GM23248 (cell line): Measurements from ENCODE around the gene TM4SF4. TPM values are rescaled to one million over a fixed set of nuclear protein-coding genes. Genes with fewer than 3 reads are reported as not detected.

Source experiments
- DNase-seq: peaks from one replicate; pipeline ENCODE4 v3.0.0-alpha.2; 2015
- H2AFZ ChIP-seq: fragments of 200-600 bp; sonication (generic); 2 replicates; pipeline ENCODE4 v1.6.1; 2016; ENCODE audit warnings: antibody characterized with exemption
- H3F3A ChIP-seq: fragments of 200-600 bp; sonication (generic); 2 replicates; pipeline ENCODE4 v1.6.1; 2016; ENCODE audit warnings: mild to moderate bottlenecking, antibody characterized with exemption, mixed run types; ENCODE audit not compliant: insufficient read depth
- H3K27ac ChIP-seq: fragments of 200-600 bp; sonication (generic); 2 replicates; pipeline ENCODE4 v1.5.1; 2016; ENCODE audit warnings: mild to moderate bottlenecking
- H3K27me3 ChIP-seq: fragments of 200-600 bp; sonication (generic); replicated peaks from 2 replicates; pipeline ENCODE4 v1.6.1; 2016; ENCODE audit warnings: mild to moderate bottlenecking; ENCODE audit not compliant: insufficient read depth
- H3K36me3 ChIP-seq: fragments of 200-600 bp; sonication (generic); 2 replicates; pipeline ENCODE4 v1.6.1; 2016; ENCODE audit warnings: low read depth, mild to moderate bottlenecking
- H3K4me1 ChIP-seq: fragments of 200-600 bp; sonication (generic); 2 replicates; pipeline ENCODE4 v1.6.1; 2016; ENCODE audit warnings: mild to moderate bottlenecking; ENCODE audit not compliant: insufficient read depth
- H3K4me2 ChIP-seq: fragments of 200-600 bp; sonication (generic); one replicate; pipeline ENCODE4 v1.6.1; 2016; ENCODE audit warnings: mild to moderate bottlenecking; ENCODE audit not compliant: unreplicated experiment
- H3K4me3 ChIP-seq: fragments of 200-600 bp; sonication (generic); 2 replicates; pipeline ENCODE4 v1.5.1; 2016; ENCODE audit warnings: mild to moderate bottlenecking
- H3K79me2 ChIP-seq: fragments of 200-600 bp; sonication (generic); 2 replicates; pipeline ENCODE4 v1.6.1; 2016; ENCODE audit warnings: mild to moderate bottlenecking; ENCODE audit not compliant: insufficient read depth
- H3K9ac ChIP-seq: fragments of 200-600 bp; sonication (generic); 2 replicates; pipeline ENCODE4 v1.6.1; 2016; ENCODE audit warnings: mild to moderate bottlenecking
- H3K9me2 ChIP-seq: fragments of 200-600 bp; sonication (generic); 2 replicates; pipeline ENCODE4 v1.6.1; 2016; ENCODE audit warnings: mixed run types, mild to moderate bottlenecking, moderate library complexity; ENCODE audit not compliant: insufficient read depth
- H3K9me3 ChIP-seq: fragments of 200-600 bp; sonication (generic); one replicate; pipeline ENCODE4 v1.6.1; 2017; ENCODE audit warnings: low read depth
- H4K20me1 ChIP-seq: fragments of 200-600 bp; sonication (generic); 2 replicates; pipeline ENCODE4 v1.6.0; 2016; ENCODE audit not compliant: insufficient read depth
- EZH2 ChIP-seq: fragments of 200-600 bp; sonication (generic); IDR thresholded peaks from 2 replicates; pipeline ENCODE4 v1.6.1; 2018; ENCODE audit warnings: antibody characterized with exemption, mild to moderate bottlenecking; ENCODE audit not compliant: insufficient read depth, poor library complexity, severe bottlenecking
- EZH2phosphoT487 ChIP-seq: fragments of 200-600 bp; sonication (generic); IDR thresholded peaks from 2 replicates; pipeline ENCODE4 v1.6.1; 2018; ENCODE audit warnings: antibody characterized with exemption, moderate library complexity, mild to moderate bottlenecking, low read depth; ENCODE audit not compliant: insufficient read depth
- WGBS, 2 experiments: methylation state at CpG; one replicate each; pipeline ENCODE4 v1.1.6; 2015 to 2017; ENCODE audit warnings: low lambda C conversion rate in 2 of 2, low coverage in 1 of 2; ENCODE audit errors: missing lambda C conversion rate in 2 of 2; 5-methylcytosine and 5-hydroxymethylcytosine counted together
- in situ Hi-C: fragments of 300-500 bp; cut with MboI; formaldehyde crosslinking; loops from 2 replicates; pipeline ENCODE4 v1.15.0; 2020
- polyA plus RNA-seq: library from polyadenylated mRNA; unstranded; fragments of >200 nt; fragmentation: Nextera tagmentation; extraction: Ambion mirVana; gene quantifications from 2 replicates; pipeline ENCODE4 v1.2.1, GENCODE V29; 2016
- total RNA-seq: library from RNA; depleted of rRNA; stranded (reverse); fragments of >200 nt; shearing (Covaris generic); gene quantifications from 2 replicates; pipeline ENCODE4 v1.2.3, GENCODE V29; 2014

TM4SF4 gene
- total and polyA plus RNA-seq, 2 experiments from 2014 or later, result 0.96 to 0.97 TPM

DNA sequence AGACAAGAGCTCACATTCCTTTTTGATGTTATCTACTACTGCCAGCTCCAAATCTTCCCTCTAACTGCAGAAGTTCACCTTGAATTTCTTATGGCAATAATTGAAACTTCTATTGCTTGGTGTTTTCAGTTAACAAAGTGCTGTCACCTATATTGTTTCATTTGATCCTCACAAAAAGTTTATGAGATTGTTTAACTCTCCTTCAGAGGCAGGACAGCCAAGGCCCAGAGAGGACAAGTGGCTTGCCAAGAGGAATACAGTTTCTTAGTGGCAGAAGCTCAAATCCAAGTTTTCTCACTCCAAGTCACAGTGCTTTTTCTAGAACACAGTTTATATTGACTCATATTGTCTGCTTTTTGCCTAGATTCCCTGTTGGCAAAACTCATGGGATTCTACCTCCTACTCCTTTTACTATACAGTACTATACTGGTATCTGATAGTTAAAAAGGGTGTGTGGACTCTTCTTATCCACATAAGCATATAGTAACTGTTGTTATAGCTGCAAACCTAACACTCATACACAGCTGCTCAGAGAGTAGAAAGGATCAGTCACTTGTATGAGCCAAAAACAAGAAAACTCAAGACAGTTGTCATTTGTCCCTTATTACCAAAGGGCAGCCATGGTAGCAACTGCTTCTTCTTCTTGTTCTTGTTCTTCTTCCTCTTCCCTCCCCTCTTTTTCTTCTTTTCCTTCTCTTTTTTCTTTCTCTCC is 15.9 kb downstream of the TM4SF4 start:
- no peaks in the 10 kb centered on the region for H3K36me3 ChIP-seq
- H3K9me2 ChIP-seq, result no peaks in the 10 kb centered on the region
- H3K4me3 ChIP-seq, result no peak overlapping the region
- H3K27me3 ChIP-seq, result no peaks in the 10 kb centered on the region
- H3K4me2 ChIP-seq, result no peak overlapping the region
- no peaks in the 10 kb centered on the region for H3K9me3 ChIP-seq
- in situ Hi-C loops, result loop anchor here (25.0 kb wide), 1 partner anchor 378 kb away; no protein-coding TSS in a partner anchor
- peaks cover 6% of the 10 kb centered on the region; the same call in 1 of the 2 replicates for H3K4me1 ChIP-seq
- H2AFZ ChIP-seq, result no peak overlapping the region
- no peaks in the 10 kb centered on the region for H3K79me2 ChIP-seq
- H3K27ac ChIP-seq, result no peak overlapping the region
- DNase-seq, result no peak
- TF ChIP-seq EZH2phosphoT487 (no peak), EZH2 (no peak)
- no peaks in the 10 kb centered on the region for H4K20me1 ChIP-seq
- H3K9ac ChIP-seq, result no peak overlapping the region
- H3F3A ChIP-seq, result peaks cover 6% of the 10 kb centered on the region; the same call in 1 of the 2 replicates

DNA sequence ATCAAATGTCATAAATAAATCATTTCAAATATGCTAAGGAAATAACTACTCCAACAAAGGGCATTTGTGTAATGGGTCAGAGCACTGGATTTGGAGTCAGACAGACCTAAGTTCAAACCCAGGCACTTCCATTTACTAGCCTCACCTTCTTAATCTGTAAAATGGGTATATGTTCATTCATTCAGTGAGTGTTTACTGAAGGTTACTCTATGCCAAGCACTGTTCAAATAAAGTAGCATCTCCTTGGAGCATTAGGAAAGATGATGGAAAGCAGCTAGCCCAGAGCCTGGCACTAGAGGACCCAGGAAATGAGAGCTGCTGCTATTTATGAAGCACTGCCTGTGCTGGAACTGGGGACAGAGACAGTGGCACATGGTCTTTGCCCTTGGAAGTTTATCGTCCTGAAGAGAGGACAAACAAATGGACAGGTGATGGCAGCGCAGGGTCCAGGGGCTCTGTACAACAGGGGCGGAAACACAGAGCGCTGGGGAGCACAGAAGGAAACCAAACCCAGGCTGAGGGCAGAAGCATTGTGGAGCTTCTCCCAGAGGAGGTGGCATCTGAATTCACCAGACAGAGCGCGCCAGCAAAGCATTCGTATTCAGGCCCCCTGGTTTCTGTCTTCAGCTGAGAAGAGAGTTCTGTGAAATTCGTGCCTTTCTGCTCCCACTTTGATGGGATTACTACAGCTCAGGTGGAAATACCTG is 19.0 kb downstream of the TM4SF4 start:
- TF ChIP-seq EZH2phosphoT487 (no peak), EZH2 (no peak)
- no peaks in the 10 kb centered on the region for H3K36me3 ChIP-seq
- no peaks in the 10 kb centered on the region for H3K9me3 ChIP-seq
- H3K4me3 ChIP-seq, result no peak overlapping the region
- no peaks in the 10 kb centered on the region for H3K27me3 ChIP-seq
- H3F3A ChIP-seq, result 0 out of 2 replicates have a peak, but pooled peaks cover 6% of the 10 kb centered on the region
- H2AFZ ChIP-seq, result no peak overlapping the region
- DNase-seq, result no peak
- H3K27ac ChIP-seq, result no peak overlapping the region
- H3K79me2 ChIP-seq, result no peaks in the 10 kb centered on the region
- in situ Hi-C loops, result loop anchor here (25.0 kb wide), 1 partner anchor 381 kb away; no protein-coding TSS in a partner anchor
- H3K9me2 ChIP-seq, result no peaks in the 10 kb centered on the region
- peaks cover 6% of the 10 kb centered on the region; the same call in 1 of the 2 replicates for H3K4me1 ChIP-seq
- H3K9ac ChIP-seq, result no peak overlapping the region
- no peak overlapping the region for H3K4me2 ChIP-seq
- WGBS, 2 experiments, result 65 to 80% methylated on average over 6 to 8 of the region's 8 CpGs
- H4K20me1 ChIP-seq, result no peaks in the 10 kb centered on the region

DNA sequence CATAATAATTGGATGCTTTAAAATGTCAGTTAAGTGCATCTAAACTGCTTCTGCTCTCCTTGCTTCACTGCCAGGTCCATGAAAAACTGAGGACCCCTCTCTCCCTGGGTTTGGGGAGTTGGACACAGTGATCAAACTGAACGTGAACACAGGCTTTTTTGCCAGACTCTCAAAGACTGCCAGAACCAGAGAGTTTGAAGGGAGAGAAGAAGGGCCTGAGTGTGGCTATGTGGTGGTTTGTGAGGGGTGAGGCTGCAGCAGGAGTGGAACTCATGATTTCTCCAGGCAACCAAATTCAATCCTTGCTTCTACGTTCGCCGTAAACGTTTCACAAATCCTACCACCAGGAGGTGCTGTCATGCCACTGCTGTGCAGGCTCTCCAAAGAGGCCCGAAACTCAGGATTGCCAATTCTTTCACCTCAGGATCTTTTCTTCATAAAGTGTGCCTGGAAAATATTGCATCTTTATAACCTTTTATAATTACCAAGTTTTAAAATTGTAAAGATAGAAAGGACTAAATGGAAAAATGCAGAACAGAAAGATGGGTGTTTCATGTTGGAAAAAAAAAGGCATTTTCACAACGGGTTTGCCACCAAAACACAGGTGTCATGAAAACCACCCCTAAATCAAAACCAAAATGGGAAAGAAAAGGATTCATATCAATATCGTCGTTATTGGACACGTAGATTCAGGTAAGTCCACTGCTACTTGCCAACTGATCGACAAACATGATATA is 19.7 kb downstream of the TM4SF4 start:
- no peaks in the 10 kb centered on the region for H3K79me2 ChIP-seq
- H3F3A ChIP-seq, result 0 out of 2 replicates have a peak, but pooled peaks cover 6% of the 10 kb centered on the region
- no peak overlapping the region for H3K27ac ChIP-seq
- no peaks in the 10 kb centered on the region for H3K9me2 ChIP-seq
- WGBS, 2 experiments, result 42 to 45% methylated on average over 11 of the region's 11 CpGs
- peak; percentile 80 for DNase-seq
- TF ChIP-seq EZH2, result no peak
- no peak for TF ChIP-seq EZH2phosphoT487
- no peak overlapping the region for H3K4me3 ChIP-seq
- no peaks in the 10 kb centered on the region for H3K36me3 ChIP-seq
- no peak overlapping the region for H3K9ac ChIP-seq
- no peaks in the 10 kb centered on the region for H3K27me3 ChIP-seq
- no peak overlapping the region for H2AFZ ChIP-seq
- no peaks in the 10 kb centered on the region for H3K9me3 ChIP-seq
- no peaks in the 10 kb centered on the region for H4K20me1 ChIP-seq
- H3K4me2 ChIP-seq, result no peak overlapping the region
- H3K4me1 ChIP-seq, result peaks cover 6% of the 10 kb centered on the region; the same call in 1 of the 2 replicates
- in situ Hi-C loops, result loop anchor here (25.0 kb wide), 1 partner anchor 382 kb away; no protein-coding TSS in a partner anchor
